Sciatic nerve (tissue), 2 donors: ENCODE results near the gene CCDC191. TPM values are rescaled to one million over a fixed set of nuclear protein-coding genes. Genes with fewer than 3 reads are reported as not detected.

Experiments used
- ATAC-seq: fragments of 200-7000 bp; cut with Tn5 transposase; one replicate; pipeline ENCODE4 v1.9.1; 2020; ENCODE audit warnings: mild to moderate bottlenecking, moderate library complexity
- DNase-seq: peaks from one replicate; pipeline ENCODE4 v3.0.0-alpha.2; 2020; ENCODE audit warnings: low spot score
- intact Hi-C: fragments of 100-400 bp; cut with DNase I; formaldehyde crosslinking; loops from one replicate; pipeline ENCODE4 v1.14.2; 2022
- total RNA-seq: library from RNA; stranded (reverse); fragmentation: NEBNext Ultra II Directional; extraction: Animal tissue kit (Norgen Biotek cat#: 25700); gene quantifications from one replicate; pipeline ENCODE4 v1.2.1, GENCODE V29; 2021
- donor health status: DM: no; HTN: no; CAD: no.
- donor health status: DM: no; HTN: no; CAD: no.

Gene CCDC191
- total RNA-seq, 1 donor from 2014 or later, result 13.9 TPM

DNA sequence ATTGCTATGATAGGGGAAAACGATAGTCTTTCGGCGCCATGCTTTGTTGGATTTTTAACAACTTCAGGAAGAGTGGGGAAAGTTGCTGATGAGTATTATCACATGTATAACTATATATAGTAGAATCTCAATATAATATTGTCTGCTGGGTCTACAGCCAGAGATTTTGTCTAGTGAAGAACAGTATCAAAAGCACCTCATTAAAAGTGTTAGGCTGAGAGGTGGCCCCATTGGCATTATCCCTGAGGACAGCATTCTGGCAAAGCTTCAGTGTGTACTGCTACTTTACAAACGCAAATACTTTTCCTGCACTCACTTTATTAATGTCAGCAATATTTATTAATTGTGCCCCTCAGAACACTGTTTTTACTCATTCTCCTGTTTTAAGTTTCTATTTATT is 12.0 kb upstream of the CCDC191 start:
- intact Hi-C loops, result no loop called here
- no peak for DNase-seq
- ATAC-seq, result no peak

DNA sequence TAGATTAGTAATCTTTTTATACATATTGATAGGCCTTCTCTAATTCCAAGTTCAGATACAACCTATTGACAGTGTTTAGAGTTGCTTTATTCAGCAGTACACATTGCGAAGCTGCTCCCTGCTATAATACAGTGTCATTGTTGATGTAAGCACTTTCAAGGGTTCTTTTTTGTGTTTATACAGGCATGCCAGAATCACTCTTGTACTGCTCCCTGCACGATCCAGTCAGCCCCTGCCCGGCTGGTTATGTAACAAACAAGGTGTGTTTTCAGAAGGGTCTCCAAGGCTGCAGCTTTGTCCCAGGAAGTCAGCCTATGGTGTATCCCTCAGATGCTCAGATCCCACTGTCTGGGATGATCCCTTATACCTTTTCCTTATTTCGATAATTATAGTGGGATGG is 11.5 kb upstream of the CCDC191 start:
- ATAC-seq, result no peak
- DNase-seq, result no peak
- intact Hi-C loops, result no loop called here

DNA sequence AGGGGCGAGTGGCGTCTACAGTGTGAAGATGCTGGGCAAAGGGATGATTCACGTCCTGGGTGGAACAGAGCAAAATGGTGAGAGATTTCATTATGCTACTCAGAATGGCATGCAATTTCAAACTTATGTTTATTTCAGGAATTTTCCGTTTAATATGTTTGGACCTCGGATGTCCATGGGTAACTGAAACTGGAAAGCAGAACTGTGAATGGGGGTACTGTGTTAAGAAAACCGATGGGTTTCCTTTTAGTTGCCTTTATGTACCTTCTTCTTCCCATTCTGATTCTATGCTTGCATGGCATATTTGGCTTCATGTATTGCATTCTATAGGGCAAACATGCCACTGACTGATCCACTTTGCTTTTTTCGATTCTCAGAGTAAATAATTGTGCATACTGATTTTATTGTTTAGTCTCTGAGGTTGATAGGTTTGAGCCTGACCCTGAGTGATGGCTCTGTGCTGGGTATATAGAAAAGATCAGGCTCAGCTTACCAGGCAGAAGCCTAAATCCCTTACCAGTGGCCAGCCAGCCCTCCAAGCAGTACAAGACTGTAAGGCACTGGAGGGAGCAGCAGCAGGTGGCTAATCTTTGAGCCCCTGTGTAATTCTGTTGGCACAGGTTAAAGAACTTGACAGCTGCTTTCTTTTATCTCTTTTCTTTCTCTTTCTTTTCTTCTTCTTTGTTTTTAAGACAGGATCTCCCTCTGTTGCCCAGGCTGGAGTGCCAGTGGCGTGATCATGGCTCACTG is 4.8 kb upstream of the CCDC191 start:
- DNase-seq, result no peak
- intact Hi-C loops, result no loop called here
- ATAC-seq, result no peak

DNA sequence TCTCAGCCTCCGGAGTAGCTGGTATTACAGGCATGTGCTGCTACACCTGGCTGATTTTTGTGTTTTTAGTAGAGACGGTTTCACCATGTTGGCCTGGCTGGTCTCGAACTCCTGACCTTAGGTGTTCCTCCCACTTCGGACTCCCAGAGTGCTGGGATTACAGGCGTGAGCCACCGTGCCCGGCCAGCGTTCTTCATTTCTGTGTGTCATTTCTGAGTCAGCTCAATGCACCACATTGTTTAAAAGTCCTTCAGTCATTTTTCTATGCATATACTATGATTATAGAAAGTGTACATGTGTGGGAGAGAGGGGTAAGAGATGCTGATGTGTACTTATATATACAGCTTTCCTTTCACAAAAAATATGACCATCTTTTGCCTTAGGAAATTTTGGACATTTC is 2.3 kb upstream of the CCDC191 start:
- DNase-seq (no peak), ATAC-seq (no peak)
- intact Hi-C loops, result no loop called here

DNA sequence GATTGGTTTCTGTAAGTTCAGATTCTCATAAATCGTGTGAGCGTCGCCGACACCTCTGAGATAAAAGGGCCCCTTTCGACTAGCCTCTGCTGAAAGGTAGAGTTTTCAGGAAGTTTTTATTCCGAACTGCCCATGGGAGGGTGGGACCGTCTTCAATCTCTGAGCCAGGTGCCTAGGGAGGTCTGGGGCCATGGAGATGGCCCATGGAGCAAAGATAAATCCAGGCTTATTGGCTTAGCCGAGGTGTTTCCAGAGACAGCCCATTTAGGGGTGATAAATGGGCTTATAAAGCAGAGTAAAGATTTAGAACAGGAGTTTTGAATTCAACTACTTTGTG is 653 bp upstream of the CCDC191 start:
- intact Hi-C loops, result no loop called here
- no peak for DNase-seq
- no peak for ATAC-seq

DNA sequence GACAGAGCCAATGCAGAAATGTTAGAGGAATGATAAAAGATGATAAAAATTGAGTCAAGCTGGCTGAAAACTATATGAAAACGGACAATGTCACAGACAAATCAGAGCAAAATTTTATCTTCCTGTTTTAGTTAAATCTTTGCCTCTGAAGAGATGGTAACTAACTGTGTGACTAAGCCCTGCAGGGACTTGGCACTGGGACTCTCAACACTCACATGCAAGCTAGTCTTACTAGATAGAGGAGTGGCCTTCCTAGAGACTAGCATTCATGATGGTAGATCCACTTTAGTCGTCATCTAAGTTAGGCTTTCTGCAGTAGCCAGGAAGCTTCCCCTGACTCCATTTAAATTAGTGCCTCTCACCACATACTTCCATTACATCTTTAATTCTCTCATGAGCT is 4.1 kb downstream of the CCDC191 start:
- ATAC-seq (no peak), DNase-seq (no peak)
- intact Hi-C loops, result no loop called here

DNA sequence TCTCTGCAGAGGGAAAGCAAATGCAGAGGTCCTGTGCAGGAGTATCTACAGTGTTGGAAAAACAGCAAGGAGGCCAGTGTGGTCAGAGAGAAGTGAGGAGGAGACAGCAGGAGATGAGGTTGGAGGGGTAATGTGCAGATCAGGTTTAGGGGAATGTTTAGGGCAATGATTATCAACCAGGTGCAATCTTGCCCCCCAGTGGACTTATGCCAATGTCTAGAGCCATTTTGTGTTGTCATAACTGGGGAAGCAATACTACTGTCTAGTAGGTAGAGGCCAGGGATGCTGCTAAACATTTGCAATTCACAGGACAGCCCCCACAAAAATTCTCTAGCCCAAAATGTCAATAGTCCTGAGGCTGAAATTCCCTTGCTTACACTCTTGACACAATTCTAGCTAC is 13.1 kb downstream of the CCDC191 start:
- intact Hi-C loops, result no loop called here
- no peak for DNase-seq
- ATAC-seq, result no peak

DNA sequence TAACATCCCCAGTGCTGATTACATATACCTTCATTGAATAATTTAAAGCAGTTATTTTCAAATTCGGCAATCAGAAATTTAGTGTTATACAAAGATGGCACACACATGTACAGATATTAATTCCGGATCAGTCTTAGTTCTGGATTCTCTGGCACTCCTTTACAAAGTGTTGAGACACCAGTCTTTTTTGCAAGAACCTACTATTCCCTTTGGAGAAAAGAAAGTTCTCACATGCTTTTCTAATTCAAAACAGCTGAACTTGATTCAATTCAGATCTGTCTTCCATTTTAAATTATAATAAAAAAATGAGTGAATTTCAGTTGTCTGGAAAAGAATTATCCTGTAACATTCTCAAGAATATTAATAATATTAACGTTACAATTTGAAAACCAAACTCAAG is 20.4 kb downstream of the CCDC191 start:
- ATAC-seq (no peak), DNase-seq (no peak)
- intact Hi-C loops, result no loop called here

DNA sequence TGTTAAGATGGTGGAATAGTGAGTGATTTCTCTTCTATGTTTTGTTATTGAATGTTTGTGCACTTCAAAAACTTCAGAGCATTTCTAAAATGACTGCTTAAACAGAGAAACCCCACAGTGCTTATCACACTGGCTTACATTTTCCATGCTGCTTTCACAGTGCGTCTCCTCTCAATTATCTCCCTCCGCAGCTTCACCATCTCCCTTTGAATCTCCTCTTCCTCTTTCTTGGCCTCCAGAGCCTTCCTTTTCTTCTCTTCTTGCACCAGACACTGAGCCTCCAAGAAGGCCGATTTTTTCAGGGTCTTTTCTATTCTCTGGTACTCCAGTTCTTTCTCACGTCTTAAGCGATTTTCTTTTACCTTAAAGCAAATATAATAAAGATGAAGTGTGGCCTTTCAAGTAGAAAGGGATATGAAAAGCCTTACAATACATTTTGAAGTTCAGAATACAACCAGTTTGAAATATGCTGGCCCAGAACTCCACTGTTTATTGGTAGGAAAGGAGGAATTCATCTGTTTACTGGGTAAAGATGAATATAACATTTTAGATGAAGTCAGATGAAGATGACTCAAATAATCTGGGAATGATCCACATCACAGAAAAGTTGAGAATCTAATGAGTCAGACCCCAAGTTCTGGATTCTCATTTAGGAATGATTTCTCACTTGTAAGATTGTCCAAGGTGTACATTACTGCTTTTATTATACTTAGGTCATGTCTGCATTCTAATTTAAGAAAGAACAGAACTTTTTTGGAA is 21.4 kb downstream of the CCDC191 start:
- DNase-seq (no peak), ATAC-seq (no peak)
- intact Hi-C loops, result no loop called here

DNA sequence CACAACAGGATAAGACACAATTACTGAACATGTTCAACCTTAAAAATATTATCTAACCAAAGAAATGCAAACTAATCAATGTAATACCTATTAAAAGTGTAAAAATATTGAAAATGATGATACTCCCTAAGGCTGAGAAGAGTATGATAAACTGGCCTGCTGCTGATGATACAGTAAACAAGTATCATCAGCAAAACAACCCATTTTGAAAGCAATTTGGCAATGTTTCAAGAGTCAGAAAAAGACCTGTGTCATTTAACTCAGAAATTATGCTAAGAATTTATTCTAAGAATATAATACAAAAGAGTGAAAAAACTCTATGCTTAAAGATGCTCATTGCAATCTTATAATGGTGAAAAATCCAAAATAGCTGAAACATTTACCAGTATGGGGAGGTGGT is 22.1 kb downstream of the CCDC191 start:
- no peak for DNase-seq
- no peak for ATAC-seq
- intact Hi-C loops, result no loop called here

DNA sequence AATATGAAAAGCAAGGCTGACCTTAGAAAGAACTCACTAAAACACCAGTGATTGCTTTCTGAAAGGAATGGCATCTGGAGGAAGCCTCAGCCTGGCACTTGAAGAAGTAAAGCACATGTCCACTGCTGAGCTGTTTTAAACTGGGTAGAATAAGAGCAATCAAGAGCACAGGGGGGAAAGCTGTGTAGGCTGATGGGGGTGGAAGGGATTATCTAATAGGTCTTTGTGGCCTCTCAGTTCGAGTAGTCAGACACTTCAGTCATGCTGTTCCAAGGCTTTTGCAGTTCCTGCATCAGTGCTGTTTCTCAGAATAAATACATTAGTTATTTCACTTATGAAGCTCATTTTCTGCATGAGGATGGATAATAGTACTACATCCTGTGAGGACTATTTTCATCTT is 22.6 kb downstream of the CCDC191 start:
- intact Hi-C loops, result no loop called here
- no peak for ATAC-seq
- DNase-seq, result no peak

DNA sequence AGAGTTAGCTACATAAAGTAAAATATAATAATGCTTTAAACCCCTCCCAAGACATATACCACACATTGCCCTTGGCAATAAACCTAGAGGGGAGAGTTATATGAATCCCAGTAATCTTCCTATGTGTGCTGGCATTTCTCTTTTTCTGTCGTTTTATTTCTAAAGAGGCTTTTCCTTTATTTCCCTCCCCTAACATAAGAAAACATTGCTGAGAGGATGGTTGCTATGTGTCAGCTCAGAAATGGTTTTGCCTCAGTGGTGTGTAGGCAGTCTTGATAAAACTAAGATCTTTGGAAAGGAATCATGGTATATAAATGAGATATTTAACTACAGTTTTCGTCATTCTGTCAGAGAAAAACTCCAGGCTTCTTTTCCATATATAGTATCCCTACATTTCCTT is 30.0 kb downstream of the CCDC191 start:
- DNase-seq (no peak), ATAC-seq (no peak)
- intact Hi-C loops, result no loop called here

DNA sequence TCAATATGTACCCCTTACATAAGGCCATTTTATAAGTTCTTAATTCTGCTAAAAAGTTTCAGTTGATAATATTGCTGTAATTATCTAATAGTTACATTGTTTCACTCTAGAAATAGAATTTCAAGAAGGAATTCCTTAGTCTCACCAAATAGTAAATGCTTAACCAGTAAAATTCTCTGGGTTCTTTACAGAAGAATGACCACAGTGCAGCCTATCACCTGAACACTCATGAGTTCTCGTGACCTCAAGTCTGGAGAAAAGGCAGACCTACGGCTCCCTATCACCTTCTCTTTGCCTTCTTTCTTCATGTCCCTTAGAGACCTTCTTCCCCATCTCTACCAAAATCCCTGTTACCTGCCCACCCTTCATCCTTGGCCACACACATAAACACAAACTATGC is 30.9 kb downstream of the CCDC191 start:
- intact Hi-C loops, result no loop called here
- no peak for DNase-seq
- ATAC-seq, result no peak

DNA sequence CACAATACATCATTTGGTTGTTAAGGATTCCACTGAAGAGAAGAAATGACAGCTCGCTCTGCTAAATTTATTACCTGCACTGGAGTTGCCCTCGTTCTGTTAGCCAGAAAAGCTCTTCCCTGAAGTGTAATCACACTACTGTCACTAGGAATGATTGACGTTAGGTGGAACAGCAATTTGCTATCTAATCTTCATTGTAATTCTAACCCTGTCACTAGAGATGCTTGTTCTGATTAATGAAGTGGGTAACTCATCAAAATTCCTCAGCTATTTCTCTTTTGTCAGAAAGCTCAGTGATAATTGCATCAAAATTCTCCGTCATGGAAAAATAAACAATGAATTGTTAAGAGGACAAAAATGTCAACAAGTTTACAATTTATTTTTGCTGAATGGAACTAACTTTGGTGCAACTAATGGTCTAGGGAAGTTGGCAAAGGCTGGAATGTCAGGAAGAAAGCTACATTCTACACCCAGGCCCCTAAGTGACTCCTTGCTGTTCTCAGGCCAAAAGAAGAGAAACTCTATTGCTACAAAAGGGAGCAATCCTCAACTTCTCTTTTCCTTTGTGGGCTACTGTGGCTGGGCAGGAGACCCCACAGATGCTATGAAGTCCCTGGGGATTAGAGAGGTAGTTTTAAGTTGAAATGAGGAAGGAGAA is 34.1 kb downstream of the CCDC191 start:
- DNase-seq (no peak), ATAC-seq (no peak)
- intact Hi-C loops, result no loop called here

DNA sequence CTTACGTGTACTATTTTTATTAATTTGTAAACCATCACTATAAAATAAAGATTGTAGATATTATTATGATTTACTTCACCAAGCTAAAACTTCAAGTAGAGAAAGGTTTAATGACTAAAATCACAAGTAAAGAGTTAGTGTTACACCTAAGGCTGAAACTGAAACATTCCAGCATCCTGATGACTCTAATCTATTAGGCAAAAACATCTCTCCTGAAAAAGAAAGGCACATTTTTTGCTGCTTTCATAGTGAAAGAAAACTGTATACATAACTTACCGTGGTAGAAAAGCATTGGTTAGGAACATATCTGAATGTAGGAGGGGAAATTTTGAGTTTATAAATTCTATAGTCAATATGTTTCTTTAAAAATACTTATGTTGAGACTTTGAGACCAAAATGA is 35.4 kb downstream of the CCDC191 start:
- DNase-seq (no peak), ATAC-seq (no peak)
- intact Hi-C loops, result no loop called here

DNA sequence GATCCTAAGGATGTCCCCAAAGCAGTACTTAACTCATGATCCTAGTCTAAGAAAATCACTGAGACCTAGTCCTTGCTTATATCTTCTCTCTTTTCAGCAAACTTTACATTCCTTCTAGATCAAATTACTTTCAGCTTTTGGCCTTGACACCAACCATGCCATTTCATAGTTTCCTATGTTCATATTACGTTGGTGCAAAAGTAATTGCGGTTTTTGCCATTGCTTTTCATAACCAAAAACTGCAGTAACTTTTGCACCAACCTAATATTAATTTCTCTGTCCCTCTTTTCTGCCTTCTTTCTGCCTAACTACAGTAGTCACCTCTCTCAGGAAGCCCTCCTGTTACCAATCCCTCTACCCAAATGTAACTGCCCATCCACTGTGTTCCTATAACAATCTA is 36.8 kb downstream of the CCDC191 start:
- DNase-seq (no peak), ATAC-seq (no peak)
- intact Hi-C loops, result no loop called here

DNA sequence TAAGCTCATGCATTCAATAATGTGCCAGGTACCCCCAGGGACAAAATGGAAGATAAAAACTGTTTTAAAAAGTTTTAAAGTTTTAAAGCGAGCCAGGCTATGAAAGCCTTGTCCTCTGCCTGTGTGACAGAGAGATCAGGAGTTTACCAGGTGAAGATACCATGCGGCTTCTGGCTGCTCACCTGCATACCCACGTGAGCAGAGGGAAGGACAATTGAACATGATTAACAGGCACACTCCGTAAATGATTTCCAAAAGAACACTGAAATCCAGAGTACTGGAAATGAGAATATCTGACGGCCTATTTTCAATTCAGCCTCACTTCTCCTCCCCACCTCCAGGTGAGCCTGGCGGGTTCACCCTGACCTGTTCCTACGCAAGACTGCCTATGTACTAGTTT is 42.1 kb downstream of the CCDC191 start:
- intact Hi-C loops, result no loop called here
- ATAC-seq (no peak), DNase-seq (no peak)

DNA sequence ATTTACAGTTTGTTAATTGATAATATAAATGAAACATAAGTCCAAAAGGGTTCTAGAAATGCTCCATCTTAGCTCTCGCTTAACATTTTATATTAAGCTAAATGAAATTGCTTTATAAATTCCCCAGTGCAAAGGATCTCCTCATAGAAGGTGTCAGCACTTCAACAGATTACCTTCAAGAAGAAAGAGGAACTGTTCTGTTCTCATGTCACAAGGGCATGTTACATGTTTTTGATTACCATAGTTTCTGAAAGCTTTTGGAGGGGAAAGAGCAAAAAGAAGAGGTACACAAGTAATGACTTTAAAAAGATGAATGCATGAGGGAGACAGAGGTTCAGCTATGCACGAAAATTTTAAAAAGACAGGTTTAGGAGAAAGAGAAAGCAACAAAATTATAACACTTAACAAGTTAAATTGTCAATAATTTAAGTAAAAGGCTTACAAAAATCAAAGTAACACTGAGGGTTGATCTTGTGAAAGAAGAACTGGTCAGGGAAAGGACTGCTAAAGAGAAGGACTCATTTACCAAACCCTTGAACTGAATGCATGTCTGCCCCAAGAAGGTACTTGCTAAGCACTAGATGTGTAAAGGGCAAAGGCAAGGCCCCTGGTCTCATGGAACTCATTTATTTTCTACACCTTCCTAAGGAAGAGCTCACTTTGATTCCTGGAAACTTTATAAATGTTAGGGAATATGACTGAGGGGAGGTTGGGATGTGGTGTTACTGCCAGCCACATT is 45.1 kb downstream of the CCDC191 start:
- ATAC-seq (no peak), DNase-seq (no peak)
- intact Hi-C loops, result no loop called here

DNA sequence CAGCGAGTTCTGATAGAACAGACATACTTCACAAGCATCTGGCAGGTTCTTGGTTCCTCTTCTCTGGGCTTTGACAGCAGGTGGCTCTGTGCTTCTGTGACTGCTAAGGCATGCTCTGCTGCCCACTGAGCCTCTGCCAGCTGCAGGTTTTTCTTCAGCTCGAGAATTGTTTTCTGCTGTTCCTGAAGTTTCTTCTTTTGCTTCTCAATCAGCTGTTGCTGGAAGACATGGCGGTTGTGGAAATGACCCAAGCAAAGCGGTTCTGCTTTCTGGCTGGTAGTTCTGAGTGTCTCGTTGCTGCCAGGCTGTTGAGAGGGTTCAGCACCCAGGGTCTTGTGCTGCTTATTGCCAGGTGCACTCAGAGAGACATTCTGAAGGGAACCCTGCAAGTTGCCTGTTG is 50.8 kb downstream of the CCDC191 start:
- DNase-seq, result no peak
- no peak for ATAC-seq
- intact Hi-C loops, result no loop called here

DNA sequence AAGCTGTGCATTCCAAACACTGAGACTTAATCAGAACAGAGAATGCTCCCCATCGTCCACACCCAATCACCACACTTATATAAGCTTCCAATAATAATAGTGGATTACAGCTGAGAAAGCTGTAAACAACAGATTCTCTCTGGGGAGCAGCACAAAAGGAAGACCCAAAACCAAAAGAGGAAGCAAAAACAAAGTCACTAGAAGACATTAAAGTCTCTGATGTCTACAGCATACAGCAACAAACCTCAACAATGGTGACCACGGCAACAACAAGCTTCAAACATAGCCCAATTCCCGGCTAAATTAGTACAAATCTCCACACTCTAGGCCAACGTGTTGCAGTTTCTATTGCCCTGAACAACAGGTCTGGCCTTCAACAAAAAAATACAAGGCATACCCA is 70.8 kb downstream of the CCDC191 start:
- ATAC-seq, result no peak
- no peak for DNase-seq
- intact Hi-C loops, result no loop called here
